NCI-H146 treated with DMSO at 0.1 percent for 48 hours (cell line): ENCODE data around the gene PNLIP.

Source experiments
- DNase-seq: peaks from one replicate; lab custom pipeline; 2025; ENCODE audit not compliant: unreplicated experiment; lab: John Stamatoyannopoulos, UW

The PNLIP gene

DNA sequence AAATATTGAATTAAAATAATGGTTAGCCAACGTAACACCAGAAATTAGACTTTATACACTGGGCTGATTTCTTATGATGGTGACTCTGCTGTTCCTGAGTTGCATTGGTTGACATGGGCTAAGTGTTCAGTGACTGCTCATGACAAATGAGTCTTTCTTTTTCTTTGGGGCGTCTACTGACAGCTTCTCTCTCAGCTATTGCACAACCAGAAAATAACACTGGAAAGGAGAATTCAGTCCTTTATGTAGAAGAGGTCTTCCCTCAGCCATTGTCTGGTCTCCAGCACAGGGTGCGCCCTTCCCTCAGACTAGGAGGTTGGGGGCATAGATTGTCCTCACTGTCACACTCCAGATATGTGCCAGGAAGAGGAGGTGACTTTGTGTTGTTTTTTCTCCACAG, 21.6 kb downstream of the PNLIP start:
- no peak for DNase-seq

DNA sequence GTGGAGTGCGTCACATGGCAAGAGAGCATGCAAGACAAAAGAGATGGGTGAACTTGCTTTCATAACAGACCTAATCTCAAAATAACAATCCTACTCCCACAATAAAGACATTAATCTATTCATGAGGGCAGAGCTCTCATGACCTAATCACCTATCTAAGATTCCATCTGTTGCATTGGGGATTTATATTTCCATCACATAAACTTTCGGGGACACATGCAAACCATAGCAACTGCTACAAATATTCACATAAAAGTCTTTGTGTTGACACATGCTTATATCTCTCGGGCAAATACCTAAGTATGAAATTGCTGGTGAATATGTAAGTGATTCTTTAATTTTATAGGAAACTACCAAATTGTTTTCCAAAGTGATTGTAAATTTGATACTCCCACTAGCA, 29.1 kb downstream of the PNLIP start:
- no peak for DNase-seq

DNA sequence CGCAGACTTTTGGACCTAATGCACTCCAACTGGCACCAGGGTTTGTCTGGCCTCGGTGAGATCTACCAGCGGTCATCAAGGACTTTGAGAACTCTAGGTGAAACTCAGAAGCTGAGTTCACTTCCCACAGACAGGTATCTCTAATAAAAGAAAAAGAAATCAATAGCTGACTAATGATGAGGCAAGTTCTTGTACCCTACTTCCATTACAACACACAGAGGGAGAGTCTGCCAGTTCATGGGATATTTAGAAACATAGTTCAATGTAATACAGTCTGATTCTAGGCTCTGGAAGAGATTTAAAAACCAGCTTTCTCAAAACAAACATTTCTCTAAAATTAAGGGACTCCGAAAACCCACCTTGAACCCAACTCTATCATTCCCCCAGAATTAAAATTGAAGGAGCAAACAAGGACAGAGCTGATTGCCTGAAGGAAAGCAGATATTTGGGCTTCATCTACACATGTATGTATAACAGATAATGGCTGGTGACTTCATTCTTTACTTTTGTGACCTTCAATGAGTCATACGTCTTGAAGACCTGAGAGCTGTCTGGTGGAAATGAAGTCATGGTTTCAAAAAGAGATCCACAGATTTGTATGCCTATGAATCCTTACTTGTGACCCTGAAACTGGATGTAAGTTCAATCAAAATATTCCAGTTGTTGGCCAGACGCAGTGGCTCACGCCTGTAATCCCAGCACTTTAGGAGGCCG, 42.3 kb downstream of the PNLIP start:
- DNase-seq = no peak

DNA sequence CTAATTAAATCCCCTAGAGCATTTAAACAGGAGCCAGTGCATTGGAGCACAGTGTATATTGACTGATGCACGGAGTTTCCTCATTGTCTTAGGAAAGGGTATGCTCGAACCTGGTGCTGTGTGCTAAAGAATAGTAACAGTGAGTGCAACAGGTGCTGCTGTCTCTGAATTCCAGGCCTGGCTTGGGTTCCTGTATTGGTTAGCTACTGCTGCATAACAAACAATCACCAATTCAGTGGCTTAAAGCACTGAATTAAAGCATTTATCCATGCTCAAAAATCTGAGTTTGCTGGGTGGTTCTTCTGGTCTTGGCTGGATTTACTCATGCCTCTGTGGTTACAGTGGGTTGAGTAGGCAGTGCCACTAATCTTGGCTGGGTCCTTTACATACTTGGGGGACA, 43.3 kb downstream of the PNLIP start:
- no peak for DNase-seq

DNA sequence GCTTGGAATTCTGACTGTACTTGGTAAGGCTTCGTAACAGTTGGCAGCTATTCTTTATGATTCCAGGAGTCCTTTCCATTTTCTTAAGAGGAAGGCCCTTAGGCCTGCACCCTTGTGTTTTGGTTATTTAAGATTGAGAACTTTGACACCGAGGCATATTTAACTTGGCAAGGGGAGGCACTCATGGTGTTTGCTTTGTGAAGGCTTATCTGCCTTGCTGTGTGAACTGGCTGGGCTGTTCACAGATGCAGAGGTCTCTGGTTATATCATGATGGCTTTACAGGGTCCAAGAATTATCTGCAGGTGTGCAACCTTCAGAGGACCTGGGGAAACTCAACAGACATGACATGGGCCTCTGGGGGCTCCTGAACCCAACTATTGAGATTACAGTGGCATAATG, 44.2 kb downstream of the PNLIP start:
- no peak for DNase-seq

DNA sequence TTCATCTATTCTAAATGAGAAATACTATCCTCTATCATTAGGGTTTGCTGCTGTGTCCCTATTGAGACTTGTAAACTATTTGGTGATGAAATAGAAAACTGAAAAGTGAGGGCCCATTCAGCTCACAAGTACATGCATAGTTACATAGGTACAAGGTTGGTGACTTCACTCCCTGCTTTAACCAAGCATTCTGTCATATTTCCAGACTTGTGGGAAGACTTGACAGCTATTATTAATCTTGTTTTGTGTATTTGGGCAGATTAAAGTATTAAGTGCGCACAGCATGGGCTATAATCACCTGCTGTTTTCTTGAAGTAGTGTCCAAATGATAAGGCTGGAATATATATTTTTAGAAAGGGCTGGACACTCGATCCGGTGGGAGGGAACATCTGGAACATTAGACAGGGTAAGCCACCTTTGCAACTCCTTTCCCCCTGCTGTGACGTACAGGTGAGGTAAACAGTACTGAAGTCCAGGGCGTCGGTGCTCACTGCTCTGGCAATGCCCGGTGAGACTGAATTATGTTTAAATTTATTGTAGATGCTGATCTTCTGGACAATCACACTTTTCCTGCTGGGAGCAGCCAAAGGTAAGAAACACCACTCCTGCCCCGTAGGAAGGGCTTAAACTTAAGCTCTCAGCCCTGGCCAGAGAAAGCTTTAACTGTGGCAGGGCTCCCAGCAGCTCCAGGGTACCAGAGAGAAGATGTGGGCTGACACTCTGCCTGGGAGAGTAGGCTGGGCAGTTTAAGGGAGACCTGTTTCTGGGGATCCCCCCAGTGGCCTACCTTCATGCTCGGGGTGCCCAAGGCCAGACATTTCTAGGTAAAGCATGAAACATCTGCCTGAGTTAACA, 45.1 kb downstream of the PNLIP start, which contains the start of gene PNLIPRP1:
TSS of gene PNLIPRP1 (plus strand) at position 370 of the 855 bp plus-strand sequence. CDS start at position 541, 171 bp downstream.
- no peak for DNase-seq

DNA sequence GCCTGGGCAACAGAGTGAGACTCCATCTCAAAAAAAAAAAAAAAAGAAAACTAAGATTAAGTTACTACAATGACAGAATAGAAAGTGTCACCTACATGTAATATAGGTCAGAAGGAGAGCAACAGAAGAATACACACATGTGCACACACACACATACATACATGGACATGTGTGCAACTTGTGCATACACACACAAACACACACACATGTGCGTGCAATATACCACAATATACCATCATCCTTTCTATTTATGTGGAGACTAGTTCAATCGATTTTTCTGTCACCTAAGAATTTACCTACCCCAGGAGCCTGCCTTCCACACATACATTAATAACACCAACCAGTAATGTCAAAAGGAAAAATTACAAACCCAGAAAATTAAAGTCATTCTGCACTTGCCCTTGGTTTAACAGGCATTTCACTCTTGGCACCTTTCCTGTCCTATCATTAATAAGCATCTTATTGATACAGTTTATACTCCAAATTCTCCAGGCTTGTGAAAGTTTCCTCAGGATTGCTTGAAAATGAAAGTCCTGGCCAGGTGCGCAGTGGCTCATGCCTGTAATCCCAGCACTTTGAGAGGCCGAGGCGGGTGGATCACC, 47.5 kb downstream of the PNLIP start:
- no peak for DNase-seq

DNA sequence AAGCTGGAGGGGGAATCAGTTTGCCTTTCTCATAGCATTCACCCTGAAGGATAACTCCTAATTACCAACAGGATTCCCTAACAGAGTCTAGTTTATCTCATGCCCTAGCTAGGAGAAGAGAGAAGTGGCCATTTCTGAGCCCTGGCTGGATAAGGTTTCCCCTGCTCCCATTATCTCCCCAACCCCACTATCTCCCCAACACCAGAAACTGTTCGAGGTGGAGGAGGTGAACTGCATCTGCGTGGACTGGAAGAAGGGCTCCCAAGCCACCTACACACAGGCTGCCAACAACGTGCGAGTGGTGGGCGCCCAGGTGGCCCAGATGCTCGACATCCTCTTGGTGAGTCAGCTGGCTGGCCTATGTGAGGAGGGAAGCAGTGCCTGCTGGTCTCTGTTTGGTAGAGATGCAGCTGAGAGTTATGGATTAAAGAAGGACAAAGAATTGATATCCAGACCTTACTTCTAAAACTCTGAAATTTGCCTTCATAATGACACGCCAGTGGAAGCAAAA, 48.8 kb downstream of the PNLIP start:
- no peak for DNase-seq

DNA sequence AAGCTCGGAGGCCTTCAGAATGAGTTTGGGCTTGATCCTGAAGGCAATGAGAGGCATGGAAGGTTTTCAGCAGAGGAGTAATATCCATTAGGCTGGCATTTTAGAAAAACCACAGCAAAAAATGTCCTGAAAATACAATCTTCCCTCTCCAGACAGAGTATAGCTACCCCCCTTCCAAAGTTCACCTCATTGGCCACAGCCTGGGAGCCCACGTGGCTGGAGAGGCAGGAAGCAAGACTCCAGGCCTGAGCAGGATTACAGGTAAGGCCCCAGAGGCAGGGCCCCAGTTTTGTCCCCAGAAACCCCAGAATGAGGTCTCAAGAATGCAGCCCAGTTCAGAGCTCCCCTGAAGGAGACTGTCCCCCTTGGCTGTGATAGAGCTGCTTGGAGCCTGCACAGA, 50.3 kb downstream of the PNLIP start:
- no peak for DNase-seq

DNA sequence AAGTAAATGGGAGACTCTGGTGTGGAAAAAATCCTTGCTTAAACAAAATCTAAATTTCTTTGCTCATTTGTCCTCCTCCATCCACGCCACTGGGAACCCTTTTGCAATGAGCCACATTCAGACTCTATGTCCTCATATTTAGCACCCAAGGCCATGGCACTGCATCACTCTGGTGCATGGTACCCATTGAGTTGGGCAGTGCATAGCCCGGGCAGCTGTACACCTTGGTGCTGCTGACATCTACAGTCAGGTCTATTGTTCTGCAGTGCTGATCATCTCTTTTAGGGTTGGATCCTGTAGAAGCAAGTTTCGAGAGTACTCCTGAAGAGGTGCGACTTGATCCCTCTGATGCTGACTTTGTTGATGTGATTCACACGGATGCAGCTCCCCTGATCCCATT, 51.8 kb downstream of the PNLIP start:
- DNase-seq = no peak

DNA sequence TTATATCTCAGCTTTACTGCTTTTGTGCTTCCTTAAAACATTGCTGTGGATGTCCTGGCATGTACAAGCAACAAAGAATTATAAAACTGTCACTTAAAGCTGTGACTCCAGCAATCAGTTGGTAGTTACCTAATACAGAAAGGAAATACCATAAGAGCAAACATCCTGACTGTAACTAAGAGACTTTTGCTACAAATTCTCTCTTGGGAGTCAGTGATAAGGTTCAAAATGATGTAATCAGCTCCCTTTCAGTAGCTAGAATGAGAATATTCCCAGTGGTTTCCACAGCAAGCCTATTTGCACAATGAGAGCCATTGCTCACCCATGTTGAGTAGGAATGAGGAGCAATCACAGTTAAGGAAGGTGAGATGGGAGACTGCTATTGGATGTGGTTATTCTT, 52.6 kb downstream of the PNLIP start:
- no peak for DNase-seq

DNA sequence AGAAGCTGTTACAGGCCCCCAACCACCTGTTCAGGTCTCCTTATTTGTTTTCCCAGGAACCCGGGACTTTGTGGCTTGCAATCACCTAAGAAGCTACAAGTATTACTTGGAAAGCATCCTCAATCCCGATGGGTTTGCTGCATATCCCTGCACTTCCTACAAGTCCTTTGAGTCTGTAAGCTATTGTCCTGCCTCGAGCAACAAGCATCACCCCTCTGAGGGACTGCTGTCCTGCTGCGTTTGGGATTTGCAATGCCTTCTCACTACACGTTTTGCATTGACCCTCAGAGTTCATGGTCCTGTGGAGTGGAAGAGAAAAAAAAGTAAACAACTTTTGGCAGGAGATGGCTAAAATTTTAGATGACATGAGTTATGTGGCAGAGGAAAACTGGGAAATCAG, 54.3 kb downstream of the PNLIP start:
- DNase-seq = no peak

DNA sequence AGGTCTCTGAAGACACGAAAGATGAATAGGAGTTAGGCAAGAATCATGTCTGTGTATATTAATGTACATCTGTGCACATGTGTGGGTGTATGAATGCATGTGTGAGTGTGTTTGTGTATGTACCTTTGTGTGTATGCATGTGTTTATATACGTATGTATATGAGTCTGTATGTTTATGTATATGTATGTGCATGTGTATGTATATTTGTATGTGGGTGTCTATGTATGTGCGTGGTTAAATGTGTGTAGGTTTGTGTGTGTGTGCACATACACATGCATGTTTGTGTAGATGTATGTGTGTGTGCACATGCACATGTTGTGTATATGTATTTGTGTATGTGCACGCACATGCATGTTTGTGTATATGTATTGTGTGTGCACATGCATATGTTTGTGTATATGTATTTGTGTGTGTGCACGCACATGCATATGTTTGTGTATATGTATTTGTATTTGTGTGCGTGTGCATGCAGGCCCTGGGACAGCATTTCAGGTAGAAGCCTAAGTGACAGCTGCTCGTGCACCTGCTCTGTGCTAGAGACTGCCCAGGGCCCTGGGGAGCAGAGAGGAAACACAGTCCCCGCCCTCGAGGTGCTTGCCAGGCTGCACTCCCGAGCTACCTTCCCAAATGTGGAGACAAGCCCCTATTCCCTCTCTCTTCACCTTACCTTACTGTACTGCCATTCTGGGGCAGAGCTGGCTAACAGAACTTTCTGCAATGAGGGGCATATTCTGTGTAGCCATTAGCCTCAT, 57.1 kb downstream of the PNLIP start:
- DNase-seq = no peak

DNA sequence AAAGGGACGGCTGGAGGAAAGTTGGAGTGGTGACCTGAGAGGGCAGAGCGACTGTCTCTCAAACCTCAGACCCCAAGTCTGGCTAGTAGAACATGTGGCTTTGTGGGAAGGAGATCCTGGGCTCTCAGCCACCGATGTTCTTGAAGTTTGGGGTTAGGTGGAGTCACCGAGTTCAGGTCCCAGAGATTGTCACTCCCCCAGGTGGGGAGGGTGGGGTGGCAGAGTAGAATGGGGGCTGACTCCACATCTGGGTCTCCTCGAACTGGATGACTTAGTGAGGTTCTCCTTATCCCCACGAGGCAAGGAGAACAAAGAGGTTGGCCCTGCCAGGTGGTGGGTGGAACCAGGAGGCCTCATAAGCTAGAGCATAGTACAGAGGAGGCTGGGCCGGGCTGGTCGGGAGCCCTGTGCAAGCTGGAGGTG, 60.3 kb downstream of the PNLIP start:
- DNase-seq = no peak

DNA sequence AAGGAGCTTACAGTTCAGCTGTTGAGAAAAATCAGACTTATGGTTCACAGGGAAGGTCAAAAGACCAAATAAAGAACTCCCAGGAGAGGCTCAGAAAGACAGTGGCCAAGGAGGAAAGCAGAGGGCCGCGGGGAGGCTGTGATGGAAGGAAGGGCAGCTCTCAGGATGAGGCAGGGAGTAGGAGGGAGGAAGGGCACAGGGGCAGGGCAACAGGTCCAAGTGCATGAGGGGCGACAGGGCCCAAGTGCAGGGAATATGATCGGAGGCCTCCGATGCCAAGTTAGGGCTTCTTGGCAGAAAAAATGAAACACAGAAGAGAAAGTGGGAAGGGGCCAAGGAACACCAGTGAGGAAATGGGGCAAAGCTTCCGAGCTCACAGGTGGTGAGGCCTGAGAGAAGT, 61.6 kb downstream of the PNLIP start:
- DNase-seq = no peak

DNA sequence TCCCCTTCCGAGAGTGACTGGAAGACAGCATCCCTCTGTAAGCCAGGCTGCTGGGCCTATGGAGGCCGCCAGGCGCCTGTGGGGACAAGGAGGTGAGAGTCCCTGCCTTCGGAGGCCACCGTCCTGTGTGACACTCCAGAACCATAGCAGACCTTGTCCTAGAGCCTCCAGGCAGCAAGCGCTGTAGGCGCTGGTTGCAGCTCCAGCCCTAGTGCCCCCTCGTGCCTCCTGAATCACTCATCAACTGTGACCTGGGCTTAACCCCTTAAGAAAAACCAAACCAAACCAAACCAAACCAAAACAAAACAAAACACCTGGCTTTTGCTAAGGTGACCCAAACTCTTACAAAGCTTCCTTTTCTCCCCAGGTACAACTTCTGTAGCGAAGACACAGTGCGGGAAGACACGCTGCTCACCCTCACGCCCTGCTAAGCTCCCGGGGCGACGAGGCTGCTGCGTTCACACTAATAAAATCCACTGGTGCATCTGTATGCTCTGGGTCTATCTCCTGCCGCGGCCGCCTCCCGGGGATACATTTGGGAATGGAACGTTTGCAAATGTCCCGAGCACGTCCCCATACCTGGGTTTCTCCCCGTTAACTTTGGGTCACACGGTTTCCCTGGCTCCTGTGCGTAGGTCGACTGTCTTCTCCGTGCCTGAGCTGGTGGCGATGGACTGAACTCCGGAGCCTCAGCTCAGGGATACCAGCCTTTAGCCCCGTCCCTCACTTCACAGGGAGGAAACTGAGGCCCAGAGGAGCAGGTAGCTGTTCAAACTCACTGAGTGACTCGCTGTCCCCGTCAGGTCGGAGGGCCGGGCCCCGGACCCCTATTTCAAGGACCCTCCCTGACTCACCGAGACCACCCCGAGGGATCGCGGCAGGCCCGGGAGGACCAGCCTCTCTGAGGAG, 63.2 kb downstream of the PNLIP start:
- DNase-seq = no peak

DNA sequence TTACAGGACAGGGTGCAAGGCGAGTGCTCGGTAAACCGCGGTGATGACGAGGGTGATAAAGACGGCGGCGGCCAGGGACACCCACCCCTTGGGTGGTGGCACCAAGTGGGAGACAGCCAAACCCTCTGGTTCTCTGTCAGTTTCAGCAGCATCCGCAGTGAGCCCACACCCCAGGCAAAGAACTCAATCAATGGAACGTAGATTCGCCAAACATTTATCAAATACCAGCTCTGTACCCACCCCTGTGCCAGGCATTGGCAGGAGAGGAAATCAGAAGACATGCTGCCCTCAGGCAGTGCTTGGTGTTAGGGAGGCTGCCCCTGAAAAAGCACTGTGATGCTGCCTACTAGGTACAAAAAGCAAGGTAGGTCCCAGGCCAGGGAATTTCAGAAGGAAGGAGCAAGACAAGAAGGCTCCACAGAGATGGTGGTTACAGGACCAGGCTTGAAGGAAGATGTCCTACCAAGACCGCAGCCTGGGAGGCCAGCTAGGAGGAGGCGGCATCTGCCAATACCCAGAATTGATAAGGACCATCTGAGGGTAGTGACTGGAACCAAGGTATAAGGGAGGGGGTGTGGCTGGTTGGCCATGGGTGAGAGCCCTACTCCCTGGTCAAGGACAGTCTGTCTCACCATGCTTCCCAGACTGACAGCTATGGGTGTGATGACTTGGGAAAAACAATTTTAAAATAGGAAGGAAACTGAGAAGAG, 64.9 kb downstream of the PNLIP start:
- DNase-seq = no peak

DNA sequence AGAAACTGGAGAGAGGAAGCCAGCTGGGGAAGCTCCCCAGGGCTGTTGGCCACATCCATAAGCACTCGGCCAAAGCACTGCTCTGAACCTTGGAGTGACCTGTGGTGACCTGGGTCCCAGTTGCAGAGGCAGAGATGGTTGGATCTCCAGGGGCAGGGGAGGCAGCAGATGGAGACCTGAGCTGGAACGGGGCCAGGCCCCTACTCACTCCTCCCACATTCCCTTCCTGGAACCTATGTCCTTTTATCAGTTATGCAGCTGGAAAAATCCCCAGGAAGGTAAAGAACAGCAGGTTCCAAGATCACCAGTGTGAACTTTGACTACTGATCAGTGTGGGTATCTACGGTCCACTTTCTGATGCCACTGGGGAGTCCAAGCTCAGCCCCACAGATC, 65.4 kb downstream of the PNLIP start:
- DNase-seq = no peak

DNA sequence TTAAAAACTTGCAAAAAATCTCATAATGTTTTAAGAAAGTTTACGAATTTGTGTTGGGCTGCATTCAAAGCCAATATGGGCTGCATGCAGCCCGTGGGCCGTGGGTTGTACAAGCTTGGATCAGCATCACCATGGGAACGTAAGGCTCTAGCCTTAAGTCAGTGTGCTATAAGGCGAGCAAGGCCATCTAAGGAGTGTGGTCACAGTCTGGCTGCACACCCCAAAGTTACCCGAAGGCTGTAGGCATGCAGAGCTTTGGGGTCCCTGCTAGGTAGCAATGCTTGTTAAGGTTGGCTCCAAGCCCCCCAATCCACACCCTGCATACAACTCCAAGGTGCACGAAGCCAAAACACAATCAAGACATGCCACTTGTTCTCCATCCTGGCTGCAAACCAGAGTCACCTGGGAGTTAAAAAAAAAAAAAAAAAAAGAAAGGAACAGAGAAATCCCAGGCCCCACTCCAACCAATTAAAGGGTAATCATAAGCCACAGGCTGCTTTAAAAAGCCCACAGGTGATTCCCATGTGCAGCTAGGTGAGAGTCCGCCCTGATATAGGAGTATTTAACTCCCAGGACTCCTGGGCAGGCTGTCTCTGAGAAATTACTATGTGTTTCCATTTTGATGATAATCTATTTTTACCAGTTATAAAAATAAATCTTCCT, 66.5 kb downstream of the PNLIP start:
- no peak for DNase-seq
